ENCODE data around the gene CYP1A1. TPM values are rescaled to one million over a fixed set of nuclear protein-coding genes. Genes with fewer than 3 reads are reported as not detected.

Gene CYP1A1
- total and polyA plus RNA-seq, 9 of the 15 experiments (the other 6 are each of a cell fraction or from before 2014, with no cell fraction given), result 0.04 to 0.13 (median 0.05) TPM; not detected in 5

DNA sequence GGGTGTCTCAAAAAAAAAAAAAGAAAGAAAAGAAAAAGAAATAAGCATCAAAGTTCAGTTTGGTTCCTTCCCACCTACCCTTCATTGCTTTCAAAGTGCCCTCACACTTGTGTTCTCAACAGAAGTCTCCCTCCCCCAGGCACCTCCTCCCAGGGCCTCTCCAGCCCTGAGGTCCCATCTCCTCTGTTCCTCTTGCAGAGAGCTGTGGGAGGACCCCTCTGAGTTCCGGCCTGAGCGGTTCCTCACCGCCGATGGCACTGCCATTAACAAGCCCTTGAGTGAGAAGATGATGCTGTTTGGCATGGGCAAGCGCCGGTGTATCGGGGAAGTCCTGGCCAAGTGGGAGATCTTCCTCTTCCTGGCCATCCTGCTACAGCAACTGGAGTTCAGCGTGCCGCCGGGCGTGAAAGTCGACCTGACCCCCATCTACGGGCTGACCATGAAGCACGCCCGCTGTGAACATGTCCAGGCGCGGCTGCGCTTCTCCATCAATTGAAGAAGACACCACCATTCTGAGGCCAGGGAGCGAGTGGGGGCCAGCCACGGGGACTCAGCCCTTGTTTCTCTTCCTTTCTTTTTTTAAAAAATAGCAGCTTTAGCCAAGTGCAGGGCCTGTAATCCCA lies 29.4 kb upstream of the CYP1A1 start (continued):
- TF ChIP-seq, protein P1, sequence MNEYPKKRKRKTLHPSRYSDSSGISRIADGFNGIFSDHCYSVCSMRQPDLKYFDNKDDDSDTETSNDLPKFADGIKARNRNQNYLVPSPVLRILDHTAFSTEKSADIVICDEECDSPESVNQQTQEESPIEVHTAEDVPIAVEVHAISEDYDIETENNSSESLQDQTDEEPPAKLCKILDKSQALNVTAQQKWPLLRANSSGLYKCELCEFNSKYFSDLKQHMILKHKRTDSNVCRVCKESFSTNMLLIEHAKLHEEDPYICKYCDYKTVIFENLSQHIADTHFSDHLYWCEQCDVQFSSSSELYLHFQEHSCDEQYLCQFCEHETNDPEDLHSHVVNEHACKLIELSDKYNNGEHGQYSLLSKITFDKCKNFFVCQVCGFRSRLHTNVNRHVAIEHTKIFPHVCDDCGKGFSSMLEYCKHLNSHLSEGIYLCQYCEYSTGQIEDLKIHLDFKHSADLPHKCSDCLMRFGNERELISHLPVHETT (CRISPR knock-in tag; conservative IDR thresholded peaks at IDR 0.05 in 1 of 2, IDR thresholded peaks at IDR 0.05 in 1 of 2), result no peak
- TF ChIP-seq, protein P2, sequence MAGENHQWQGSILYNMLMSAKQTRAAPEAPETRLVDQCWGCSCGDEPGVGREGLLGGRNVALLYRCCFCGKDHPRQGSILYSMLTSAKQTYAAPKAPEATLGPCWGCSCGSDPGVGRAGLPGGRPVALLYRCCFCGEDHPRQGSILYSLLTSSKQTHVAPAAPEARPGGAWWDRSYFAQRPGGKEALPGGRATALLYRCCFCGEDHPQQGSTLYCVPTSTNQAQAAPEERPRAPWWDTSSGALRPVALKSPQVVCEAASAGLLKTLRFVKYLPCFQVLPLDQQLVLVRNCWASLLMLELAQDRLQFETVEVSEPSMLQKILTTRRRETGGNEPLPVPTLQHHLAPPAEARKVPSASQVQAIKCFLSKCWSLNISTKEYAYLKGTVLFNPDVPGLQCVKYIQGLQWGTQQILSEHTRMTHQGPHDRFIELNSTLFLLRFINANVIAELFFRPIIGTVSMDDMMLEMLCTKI (IDR thresholded peaks at IDR 0.05; ENCODE audit: partially characterized antibody), result no peak
- TF ChIP-seq XRCC5 (IDR thresholded peaks at IDR 0.05; ENCODE audit: low read depth, low read length) (no peak), HNRNPLL (IDR thresholded peaks at IDR 0.05; ENCODE audit: low read depth, low read length, poor library complexity, severe bottlenecking) (no peak), U2AF1 (optimal IDR thresholded peaks at IDR 0.05; ENCODE audit: low read depth, low read length) (no peak), KLF10 (CRISPR knock-in tag; IDR thresholded peaks at IDR 0.05) (no peak)

DNA sequence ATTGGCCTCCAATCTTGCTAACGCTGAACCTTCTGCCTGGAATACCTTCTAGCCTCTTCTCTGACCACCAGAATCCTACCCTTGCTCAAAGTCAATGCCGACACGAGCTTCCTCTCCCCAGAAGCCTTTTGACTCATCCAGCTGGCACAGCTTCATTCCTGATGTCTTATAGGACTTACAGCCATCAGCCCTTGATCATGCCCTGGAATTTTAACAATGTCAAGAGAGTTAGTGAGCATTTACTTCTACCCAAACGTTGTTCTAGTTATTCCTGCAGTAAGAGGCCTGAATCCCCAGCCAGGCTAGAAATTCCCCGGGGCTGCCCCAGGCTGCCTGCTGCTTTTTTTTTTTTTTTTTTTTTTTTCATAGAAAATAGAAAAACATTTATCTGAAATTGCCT lies 27.2 kb upstream of the CYP1A1 start:
- Histone ChIP-seq H3K27me3 (ENCODE audit: control insufficient read depth in 2 of 2, insufficient read depth in 2 of 2, low read length in 2 of 2) (peaks cover 35 to 81% of the 10 kb centered on the region in 2 experiments), H3K4me2 (ENCODE audit: insufficient read depth, low read length) (no peak overlapping the region), H3K9ac (ENCODE audit: insufficient read depth in 1 of 2, low read depth in 2 of 2, low read length in 2 of 2) (no peak overlapping the region), H3K4me3 (no peak overlapping the region), H3K27ac (ENCODE audit: extremely low read depth, low read depth, low read length) (no peak overlapping the region), H4K20me1 (replicated peaks; ENCODE audit: control insufficient read depth, insufficient read depth, low read length) (no peaks in the 10 kb centered on the region; the same call in 1 of the 2 replicates), H3K9me3 (replicated peaks; ENCODE audit: control insufficient read depth, insufficient read depth, low read depth, low read length) (no peaks in the 10 kb centered on the region), H3K9me1 (ENCODE audit: control insufficient read depth, insufficient read depth, low read length) (no peaks in the 10 kb centered on the region), H2AFZ (ENCODE audit: low read depth, low read length) (no peak overlapping the region), H3K36me3 (ENCODE audit: control insufficient read depth, insufficient read depth, low read length) (no peaks in the 10 kb centered on the region), H3K79me2 (ENCODE audit: control insufficient read depth, insufficient read depth, low read length) (no peaks in the 10 kb centered on the region), H3K4me1 (replicated peaks in 1 of 2; ENCODE audit: control insufficient read depth in 2 of 2, insufficient read depth in 2 of 2, low read length in 2 of 2) (no peaks in the 10 kb centered on the region)
- no peak for ATAC-seq
- intact Hi-C loops (cut with micrococcal nuclease) (no loop called here), in situ Hi-C loops (cut with MboI) (no loop called here)
- no peak for FAIRE-seq
- BruUV-seq (replicated peaks), result no TSS peak
- TF ChIP-seq MEIS2 (IDR thresholded peaks at IDR 0.05; ENCODE audit: partially characterized antibody), result no peak
- TF ChIP-seq, protein P3, sequence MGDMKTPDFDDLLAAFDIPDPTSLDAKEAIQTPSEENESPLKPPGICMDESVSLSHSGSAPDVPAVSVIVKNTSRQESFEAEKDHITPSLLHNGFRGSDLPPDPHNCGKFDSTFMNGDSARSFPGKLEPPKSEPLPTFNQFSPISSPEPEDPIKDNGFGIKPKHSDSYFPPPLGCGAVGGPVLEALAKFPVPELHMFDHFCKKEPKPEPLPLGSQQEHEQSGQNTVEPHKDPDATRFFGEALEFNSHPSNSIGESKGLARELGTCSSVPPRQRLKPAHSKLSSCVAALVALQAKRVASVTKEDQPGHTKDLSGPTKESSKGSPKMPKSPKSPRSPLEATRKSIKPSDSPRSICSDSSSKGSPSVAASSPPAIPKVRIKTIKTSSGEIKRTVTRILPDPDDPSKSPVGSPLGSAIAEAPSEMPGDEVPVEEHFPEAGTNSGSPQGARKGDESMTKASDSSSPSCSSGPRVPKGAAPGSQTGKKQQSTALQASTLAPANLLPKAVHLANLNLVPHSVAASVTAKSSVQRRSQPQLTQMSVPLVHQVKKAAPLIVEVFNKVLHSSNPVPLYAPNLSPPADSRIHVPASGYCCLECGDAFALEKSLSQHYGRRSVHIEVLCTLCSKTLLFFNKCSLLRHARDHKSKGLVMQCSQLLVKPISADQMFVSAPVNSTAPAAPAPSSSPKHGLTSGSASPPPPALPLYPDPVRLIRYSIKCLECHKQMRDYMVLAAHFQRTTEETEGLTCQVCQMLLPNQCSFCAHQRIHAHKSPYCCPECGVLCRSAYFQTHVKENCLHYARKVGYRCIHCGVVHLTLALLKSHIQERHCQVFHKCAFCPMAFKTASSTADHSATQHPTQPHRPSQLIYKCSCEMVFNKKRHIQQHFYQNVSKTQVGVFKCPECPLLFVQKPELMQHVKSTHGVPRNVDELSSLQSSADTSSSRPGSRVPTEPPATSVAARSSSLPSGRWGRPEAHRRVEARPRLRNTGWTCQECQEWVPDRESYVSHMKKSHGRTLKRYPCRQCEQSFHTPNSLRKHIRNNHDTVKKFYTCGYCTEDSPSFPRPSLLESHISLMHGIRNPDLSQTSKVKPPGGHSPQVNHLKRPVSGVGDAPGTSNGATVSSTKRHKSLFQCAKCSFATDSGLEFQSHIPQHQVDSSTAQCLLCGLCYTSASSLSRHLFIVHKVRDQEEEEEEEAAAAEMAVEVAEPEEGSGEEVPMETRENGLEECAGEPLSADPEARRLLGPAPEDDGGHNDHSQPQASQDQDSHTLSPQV (IDR thresholded peaks at IDR 0.05), result no peak
- no peak for DNase-seq (ENCODE audit: extremely low read depth in 1 of 4, low spot score in 3 of 4)
- ChIA-PET CTCF (ENCODE audit: low intra/inter-chr PET ratio) (no interaction called here), POLR2A (no interaction called here)
- 0% methylated on average over 5 of the region's 5 CpGs for WGBS (ENCODE audit: insufficient coverage, low coverage, missing lambda C conversion rate)
